ENCODE data around the gene ADM5.
A peak's percentile ranks its signal among the peaks of the same experiment; 100 is the strongest.

Gene ADM5

GRCh38 chr19:49680421-49681351 lies 8.7 kb upstream of the ADM5 start:
- peak; percentile 98 for DNase-seq

GRCh38 chr19:49681830-49682229 lies 7.6 kb upstream of the ADM5 start:
- DNase-seq: no peak

DNA sequence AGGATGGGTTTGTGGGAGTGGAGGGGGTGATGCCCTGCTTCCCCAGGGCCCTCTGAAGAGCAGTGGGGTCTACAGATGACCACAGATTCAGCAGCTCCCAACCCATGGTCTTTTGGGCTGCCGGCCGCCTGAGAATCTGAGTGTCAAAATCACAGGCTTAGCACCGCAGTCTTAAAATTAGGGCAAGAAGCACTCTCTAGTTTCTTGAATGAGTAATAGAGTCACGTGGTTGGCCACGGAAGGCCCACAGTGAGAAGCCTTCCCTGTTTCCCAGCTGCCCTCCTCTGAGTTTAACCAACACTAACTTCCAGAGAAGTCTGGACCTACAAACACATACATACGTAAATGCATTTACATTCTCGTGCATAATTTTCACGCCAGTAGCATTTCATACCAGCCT lies 7.1 kb upstream of the ADM5 start:
- DNase-seq: no peak

DNA sequence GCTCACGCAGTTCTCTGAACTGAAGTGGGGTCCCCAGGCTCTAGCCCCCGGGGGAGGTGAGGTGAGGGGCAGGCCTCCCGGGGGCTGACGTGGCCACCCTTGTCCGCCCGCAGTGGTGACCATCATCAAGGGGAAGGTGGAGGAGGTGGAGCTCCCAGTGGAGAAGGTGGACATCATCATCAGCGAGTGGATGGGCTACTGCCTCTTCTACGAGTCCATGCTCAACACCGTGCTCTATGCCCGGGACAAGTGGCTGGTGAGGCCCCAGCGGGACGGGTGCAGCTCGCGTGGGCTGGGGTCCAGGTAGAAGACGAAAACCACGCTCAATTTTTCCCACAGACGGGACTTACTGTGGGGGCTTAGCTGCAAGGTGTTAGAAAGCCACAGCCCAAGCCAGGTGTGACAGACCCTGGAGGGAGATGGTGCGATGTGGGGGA lies 5.6 kb upstream of the ADM5 start:
- DNase-seq: no peak

DNA sequence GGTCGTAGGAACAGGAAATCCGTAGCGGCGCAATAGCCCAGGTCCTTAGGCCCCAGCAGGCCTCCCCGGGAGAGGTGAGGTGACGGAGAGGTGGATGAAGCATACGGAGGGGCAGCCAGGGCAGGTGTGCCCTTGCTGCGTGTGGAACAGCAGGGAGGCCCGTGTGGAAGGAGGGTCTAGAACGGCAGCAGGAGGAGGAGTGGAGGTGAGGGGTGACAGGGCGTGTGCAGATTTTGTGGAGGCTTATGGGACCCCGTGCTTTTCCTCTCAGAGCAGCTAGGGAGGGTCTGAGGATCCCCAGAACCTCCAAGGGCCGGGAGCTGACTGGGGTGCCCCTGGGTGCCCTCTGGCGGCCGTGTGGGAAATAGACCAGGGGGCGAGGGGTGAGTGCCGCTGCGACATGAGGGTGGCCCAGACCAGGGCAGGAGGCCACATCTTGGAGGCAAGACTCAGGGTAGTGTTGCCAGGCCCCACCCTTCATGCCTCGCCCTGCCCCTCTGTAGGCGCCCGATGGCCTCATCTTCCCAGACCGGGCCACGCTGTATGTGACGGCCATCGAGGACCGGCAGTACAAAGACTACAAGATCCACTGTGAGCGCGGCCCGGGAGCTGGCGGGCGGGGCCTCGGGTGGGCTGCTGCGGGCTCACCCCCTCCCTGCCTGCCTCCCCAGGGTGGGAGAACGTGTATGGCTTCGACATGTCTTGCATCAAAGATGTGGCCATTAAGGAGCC lies 5.0 kb upstream of the ADM5 start:
- DNase-seq: no peak

GRCh38 chr19:49684983-49685553 lies 4.3 kb upstream of the ADM5 start:
- no peak for DNase-seq

DNA sequence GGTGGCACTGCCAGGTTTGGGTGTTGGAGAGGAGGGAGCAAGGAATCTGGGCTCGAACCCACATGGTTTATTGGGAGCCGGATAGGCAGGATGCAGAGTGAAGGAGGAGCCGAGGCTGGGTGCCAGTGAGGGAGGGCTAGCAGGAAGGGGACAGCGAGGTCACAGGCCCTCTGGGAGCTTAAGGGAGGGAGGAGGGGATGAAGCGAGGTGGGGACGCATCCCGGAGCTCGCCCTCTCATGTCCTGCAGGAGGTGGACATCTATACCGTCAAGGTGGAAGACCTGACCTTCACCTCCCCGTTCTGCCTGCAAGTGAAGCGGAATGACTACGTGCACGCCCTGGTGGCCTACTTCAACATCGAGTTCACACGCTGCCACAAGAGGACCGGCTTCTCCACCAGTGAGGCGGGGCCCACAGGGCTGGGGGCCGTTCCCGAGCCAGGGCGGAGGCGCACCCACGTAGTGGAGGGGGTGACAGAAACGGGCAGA lies 3.5 kb upstream of the ADM5 start:
- no peak for DNase-seq

GRCh38 chr19:49686503-49687088 lies 2.8 kb upstream of the ADM5 start:
- DNase-seq: no peak

DNA sequence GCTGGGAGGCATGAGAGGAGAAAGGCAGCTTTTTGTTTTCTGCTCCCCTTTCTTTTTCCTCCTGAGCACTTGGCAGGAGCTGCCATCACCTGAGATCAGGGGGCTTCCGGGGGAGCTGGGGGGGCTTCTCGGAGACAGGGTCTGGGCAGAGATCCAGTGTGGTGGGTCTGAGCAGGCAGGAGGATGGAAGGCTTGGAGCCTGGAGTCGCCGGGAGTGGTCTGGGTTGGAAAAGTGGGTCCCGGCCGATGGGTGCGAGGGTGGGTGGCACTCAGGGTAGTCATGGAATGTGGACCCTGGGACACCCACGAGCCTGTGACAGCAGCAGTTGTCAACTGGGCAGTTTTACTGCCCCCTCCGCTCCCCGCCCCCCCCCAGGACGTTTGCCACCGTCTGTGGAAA lies 2.2 kb upstream of the ADM5 start:
- DNase-seq: no peak

DNA sequence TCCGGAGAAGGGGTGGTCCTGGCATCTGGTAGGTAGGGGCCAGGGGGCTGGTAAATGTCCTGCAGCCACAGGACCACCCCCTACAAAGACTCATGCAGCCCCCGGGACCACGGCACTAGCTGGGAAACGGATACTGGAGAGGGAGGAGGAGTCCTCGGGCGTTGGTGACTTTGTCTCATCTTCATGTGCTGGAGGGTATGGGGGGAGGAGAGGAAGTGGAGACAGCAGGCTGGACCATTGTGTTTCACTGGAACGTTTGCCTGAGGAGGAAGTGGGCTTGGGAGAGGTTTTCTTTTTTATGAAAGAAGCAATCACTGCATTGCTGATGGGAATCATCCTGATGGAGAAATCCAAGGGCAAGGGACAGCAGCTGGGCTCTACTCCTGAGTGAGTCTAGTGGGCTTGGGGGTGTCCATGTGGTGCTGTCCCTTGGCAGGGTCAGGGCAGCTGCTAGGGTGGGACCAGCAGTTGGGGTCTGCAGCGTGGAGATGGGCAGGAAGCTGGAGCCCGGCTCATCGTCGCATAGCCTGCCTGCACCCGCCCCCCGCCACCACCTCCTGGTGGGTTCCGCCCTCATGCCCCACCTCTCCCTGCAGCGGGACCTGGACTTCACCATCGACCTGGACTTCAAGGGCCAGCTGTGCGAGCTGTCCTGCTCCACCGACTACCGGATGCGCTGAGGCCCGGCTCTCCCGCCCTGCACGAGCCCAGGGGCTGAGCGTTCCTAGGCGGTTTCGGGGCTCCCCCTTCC lies 1.7 kb upstream of the ADM5 start:
- no peak for DNase-seq

DNA sequence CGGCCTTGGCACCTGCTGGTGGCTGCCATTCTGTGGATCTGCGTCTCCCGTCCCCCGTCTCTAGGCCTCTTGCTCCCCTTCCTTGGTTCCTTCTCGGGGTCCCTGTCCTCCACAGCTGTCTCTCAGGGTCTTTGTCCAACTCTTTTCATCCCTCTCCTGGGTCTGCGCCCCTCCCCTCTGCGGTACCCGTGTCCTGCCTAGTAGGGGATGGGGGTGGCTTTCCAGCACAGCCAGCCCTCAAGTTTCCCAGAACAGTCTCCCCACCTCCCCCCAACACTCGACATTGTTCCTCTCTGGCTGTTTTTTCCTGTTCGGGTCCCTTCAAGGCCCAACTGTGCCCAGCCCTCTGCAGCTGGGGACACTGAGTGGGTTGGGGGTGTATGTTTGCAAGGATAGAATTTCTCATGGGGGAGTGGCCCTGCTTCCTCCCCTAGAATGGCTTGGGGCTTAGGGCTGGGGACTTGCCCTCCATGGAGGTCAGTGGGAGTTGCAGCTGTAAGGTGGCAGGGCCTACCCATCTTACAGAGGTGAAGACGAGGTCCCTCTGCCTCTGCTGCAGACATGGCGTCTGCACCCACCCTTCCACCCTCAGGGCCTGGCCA lies 762 bp upstream of the ADM5 start:
- no peak for DNase-seq

DNA sequence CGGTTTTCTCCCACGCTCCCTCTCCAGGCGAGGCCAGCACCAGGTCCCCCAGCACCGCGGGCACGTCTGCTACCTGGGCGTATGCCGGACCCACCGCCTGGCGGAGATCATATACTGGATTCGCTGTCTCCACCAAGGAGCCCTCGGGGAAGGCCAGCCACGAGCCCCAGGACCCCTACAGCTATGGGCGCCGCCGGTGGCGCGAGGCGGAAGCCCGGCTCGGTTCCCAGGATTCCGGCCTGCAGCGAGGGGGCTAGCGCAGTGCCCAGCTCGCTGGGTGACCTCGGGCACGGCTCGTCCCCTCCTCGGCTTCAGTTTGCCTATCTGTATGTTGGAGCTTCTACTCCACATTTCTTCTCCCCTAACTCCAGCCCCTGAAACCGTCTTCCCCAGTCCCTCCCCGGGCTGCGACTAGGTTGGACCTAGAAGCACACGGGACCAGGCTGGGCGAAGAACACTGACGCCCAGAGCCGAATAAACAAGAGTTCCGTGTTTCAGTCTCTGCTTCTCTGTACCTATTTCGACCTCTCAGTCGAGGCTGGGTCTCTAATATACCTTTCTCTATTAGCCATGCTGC lies 773 bp downstream of the ADM5 start:
- no peak for DNase-seq

GRCh38 chr19:49690656-49691242 lies 1.4 kb downstream of the ADM5 start, which contains the start of gene CPT1C:
TSS of gene CPT1C (plus strand) at chr19:49691116. CDS start at chr19:49692253, 1,137 bp downstream.
- peak; percentile 85 for DNase-seq

- DNase-seq: peak; percentile 72
These were observed 2.1 kb downstream of the ADM5 start for GRCh38 chr19:49691243-49692146.

GRCh38 chr19:49692147-49692506 lies 2.7 kb downstream of the ADM5 start:
- DNase-seq: no peak

- DNase-seq: no peak
These were observed 6.7 kb downstream of the ADM5 start for GRCh38 chr19:49696115-49696514.

- DNase-seq: no peak
These were observed 7.5 kb downstream of the ADM5 start for GRCh38 chr19:49696865-49697264.

DNA sequence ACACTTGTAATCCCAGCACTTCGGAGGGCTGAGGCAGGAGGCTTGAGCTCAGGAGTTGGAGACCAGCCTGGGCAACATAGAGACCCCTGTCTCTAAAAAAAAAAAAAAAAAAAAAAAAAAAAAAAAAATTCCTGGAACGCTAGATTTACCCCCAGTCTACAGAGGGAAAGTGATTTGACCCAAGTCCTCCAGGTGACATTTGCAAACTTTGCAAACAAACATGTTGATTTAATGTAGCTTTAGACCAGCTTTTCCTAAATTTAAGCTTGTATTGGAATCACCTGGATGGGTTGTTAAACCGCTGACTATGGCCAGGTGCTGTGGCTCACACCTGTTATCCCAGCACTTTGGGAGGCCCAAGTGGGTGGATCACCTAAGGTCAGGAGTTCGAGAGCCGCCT lies 10.0 kb downstream of the ADM5 start:
- no peak for DNase-seq

- no peak for DNase-seq
These were observed 11.2 kb downstream of the ADM5 start for GRCh38 chr19:49700563-49700962.

- DNase-seq: no peak
These were observed 11.9 kb downstream of the ADM5 start for GRCh38 chr19:49701271-49701786.

All from activated effector memory CD4-positive, alpha-beta T cell treated with anti-CD3 and anti-CD28 coated beads, Interleukin-2, amount 50 U/mL, for 16 hours (primary cell).